Neural progenitor cell (in vitro differentiated cells): ENCODE measurements around the gene DDX10.

ENCODE experiments used
- CTCF ChIP-seq: fragments of 200-600 bp; sonication (generic); IDR thresholded peaks from 2 replicates; pipeline ENCODE4 v1.5.1; 2017; ENCODE audit warnings: antibody characterized with exemption, mild to moderate bottlenecking
- EZH2 ChIP-seq: fragments of 200-600 bp; sonication (generic); IDR thresholded peaks from 2 replicates; pipeline ENCODE4 v1.6.1; 2017; ENCODE audit warnings: antibody characterized with exemption, mild to moderate bottlenecking, moderate library complexity

- TF ChIP-seq CTCF (no peak), EZH2 (no peak)
These were observed 210.3 kb downstream of the DDX10 start for GRCh38 chr11:108875134-108875533.
